Mucosa of rectum (tissue), 2 donors: ENCODE results near the gene ZNF277.

ENCODE experiments used
- H3K27ac ChIP-seq, 2 donors: one replicate each; pipeline ENCODE4 v1.7.0; 2013; ENCODE audit warnings: inconsistent platforms in 2 of 2, low read depth in 2 of 2, low read length in 2 of 2
- H3K27me3 ChIP-seq, 2 donors: one replicate each; pipeline ENCODE4 v1.7.0; 2013; ENCODE audit warnings: low read length in 2 of 2; ENCODE audit not compliant: control insufficient read depth in 2 of 2, insufficient read depth in 2 of 2
- H3K36me3 ChIP-seq, 2 donors: one replicate each; pipeline ENCODE4 v1.7.0; 2013; ENCODE audit warnings: low read length in 2 of 2; ENCODE audit not compliant: control insufficient read depth in 2 of 2, insufficient read depth in 2 of 2
- H3K4me1 ChIP-seq, 2 donors: one replicate each; pipeline ENCODE4 v1.7.0; 2013; ENCODE audit warnings: low read length in 2 of 2, mild to moderate bottlenecking in 1 of 2; ENCODE audit not compliant: control insufficient read depth in 2 of 2, insufficient read depth in 2 of 2
- H3K4me3 ChIP-seq, 2 donors: one replicate each; pipeline ENCODE4 v1.7.0; 2013; ENCODE audit warnings: low read length in 2 of 2
- H3K9ac ChIP-seq, 2 donors: one replicate each; pipeline ENCODE4 v1.7.0; 2013; ENCODE audit warnings: low read length in 2 of 2, low read depth in 1 of 2, mild to moderate bottlenecking in 1 of 2
- H3K9me3 ChIP-seq, 2 donors: one replicate each; pipeline ENCODE4 v1.7.0; 2013; ENCODE audit warnings: low read length in 2 of 2; ENCODE audit not compliant: control insufficient read depth in 2 of 2
- donor health status: healthy.
- donor health status: Normal muscosa, but diverticular disease.

The ZNF277 gene

DNA sequence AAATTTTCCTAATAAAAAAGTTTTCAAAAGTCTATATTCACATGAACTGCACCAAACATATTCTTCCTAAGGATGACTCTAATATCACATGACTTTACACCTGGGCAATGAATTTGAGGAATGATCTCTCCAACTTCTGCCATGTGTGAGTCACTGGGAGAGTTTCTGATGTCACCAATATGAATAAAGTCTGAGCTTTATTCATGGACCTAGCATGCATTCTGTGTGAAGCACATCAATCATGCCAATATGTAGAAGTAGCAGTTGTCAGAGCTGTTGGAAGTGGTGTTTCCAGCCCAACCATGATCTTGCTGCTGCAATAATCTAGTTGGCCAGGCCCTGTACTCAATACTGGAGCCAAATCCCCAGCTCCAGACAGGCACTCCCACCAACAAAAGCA is 152.0 kb downstream of the ZNF277 start:
- Histone ChIP-seq H3K9ac (no peak overlapping the region), H3K36me3 (no peaks in the 10 kb centered on the region), H3K27me3 (peaks cover 0 to 1% of the 10 kb centered on the region in 2 donors), H3K27ac (no peak overlapping the region), H3K9me3 (no peaks in the 10 kb centered on the region), H3K4me1 (no peaks in the 10 kb centered on the region), H3K4me3 (no peak overlapping the region)

DNA sequence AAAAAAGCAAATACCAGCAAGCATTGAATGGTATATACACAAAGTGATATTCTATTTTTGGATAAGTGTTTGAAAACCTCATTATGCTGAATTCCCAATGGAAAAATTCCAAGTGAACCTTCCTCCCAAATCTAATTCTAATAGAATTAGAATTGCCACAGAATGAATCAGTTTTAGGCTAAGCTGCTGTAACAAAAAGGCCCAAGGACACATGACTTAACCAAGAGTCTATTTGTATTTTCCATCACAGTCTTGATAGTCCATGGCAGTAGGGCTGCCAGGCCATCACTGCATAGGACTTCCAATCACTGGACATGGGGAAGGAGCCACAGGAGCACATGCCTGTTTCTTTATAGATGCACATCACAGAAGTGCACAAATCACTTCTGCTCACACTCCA is 152.6 kb downstream of the ZNF277 start:
- Histone ChIP-seq H3K4me1 (no peaks in the 10 kb centered on the region), H3K27ac (no peak overlapping the region), H3K36me3 (no peaks in the 10 kb centered on the region), H3K9me3 (no peaks in the 10 kb centered on the region), H3K4me3 (no peak overlapping the region), H3K27me3 (peaks cover 0 to 1% of the 10 kb centered on the region in 2 donors), H3K9ac (no peak overlapping the region)

GRCh38 chr7:112360681-112361080 is 154.2 kb downstream of the ZNF277 start:
- H3K27ac ChIP-seq = no peak overlapping the region
- H3K4me3 ChIP-seq = no peak overlapping the region
- H3K4me1 ChIP-seq = no peaks in the 10 kb centered on the region
- H3K27me3 ChIP-seq = peaks cover 0 to 1% of the 10 kb centered on the region in 2 donors
- no peak overlapping the region for H3K9ac ChIP-seq
- no peaks in the 10 kb centered on the region for H3K36me3 ChIP-seq
- no peaks in the 10 kb centered on the region for H3K9me3 ChIP-seq

- no peak overlapping the region for H3K27ac ChIP-seq
- no peak overlapping the region for H3K4me3 ChIP-seq
- H3K9ac ChIP-seq = no peak overlapping the region
- no peaks in the 10 kb centered on the region for H3K9me3 ChIP-seq
- H3K4me1 ChIP-seq = no peaks in the 10 kb centered on the region
- peaks cover 0 to 1% of the 10 kb centered on the region in 2 donors for H3K27me3 ChIP-seq
- H3K36me3 ChIP-seq = no peaks in the 10 kb centered on the region
Measured at GRCh38 chr7:112361154-112361553, 154.7 kb downstream of the ZNF277 start.

- no peak overlapping the region for H3K27ac ChIP-seq
Measured at GRCh38 chr7:112362053-112362650, 155.7 kb downstream of the ZNF277 start.

GRCh38 chr7:112362731-112363131 is 156.2 kb downstream of the ZNF277 start:
- H3K9ac ChIP-seq = no peak overlapping the region
- no peaks in the 10 kb centered on the region for H3K36me3 ChIP-seq
- no peak overlapping the region for H3K27ac ChIP-seq
- H3K4me1 ChIP-seq = no peaks in the 10 kb centered on the region
- peaks cover 0 to 1% of the 10 kb centered on the region in 2 donors for H3K27me3 ChIP-seq
- no peak overlapping the region for H3K4me3 ChIP-seq
- no peaks in the 10 kb centered on the region for H3K9me3 ChIP-seq

More at GRCh38 chr7:112362053-112362650, 155.7 kb downstream of the ZNF277 start:
- no peak overlapping the region for H3K9ac ChIP-seq
- peaks cover 0 to 1% of the 10 kb centered on the region in 2 donors for H3K27me3 ChIP-seq
- no peaks in the 10 kb centered on the region for H3K36me3 ChIP-seq
- H3K4me3 ChIP-seq = no peak overlapping the region
- H3K4me1 ChIP-seq = no peaks in the 10 kb centered on the region
- no peaks in the 10 kb centered on the region for H3K9me3 ChIP-seq

DNA sequence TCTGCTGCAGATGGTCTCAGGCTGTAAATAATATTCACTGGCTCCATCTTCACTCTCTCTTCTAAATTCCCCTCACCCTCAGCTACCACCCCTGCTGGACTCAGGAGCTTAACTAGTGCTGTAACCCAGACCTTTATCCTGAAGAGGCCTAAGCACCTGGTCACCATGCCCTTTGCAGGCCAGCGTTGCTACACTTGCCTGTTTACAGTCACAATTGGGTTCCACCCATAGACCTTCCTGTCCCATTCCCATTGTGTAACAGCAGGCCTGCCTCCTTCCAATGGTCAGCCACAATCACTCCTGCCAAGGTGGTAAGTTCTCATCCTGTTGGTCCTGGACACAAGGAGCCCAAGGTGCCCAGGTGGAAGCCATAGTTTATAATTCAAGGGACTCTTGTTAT is 157.9 kb downstream of the ZNF277 start:
- H3K27ac ChIP-seq = no peak overlapping the region
- no peak overlapping the region for H3K4me3 ChIP-seq
- no peaks in the 10 kb centered on the region for H3K36me3 ChIP-seq
- no peaks in the 10 kb centered on the region for H3K9me3 ChIP-seq
- no peaks in the 10 kb centered on the region for H3K4me1 ChIP-seq
- H3K27me3 ChIP-seq = peaks cover 0 to 1% of the 10 kb centered on the region in 2 donors
- H3K9ac ChIP-seq = no peak overlapping the region

DNA sequence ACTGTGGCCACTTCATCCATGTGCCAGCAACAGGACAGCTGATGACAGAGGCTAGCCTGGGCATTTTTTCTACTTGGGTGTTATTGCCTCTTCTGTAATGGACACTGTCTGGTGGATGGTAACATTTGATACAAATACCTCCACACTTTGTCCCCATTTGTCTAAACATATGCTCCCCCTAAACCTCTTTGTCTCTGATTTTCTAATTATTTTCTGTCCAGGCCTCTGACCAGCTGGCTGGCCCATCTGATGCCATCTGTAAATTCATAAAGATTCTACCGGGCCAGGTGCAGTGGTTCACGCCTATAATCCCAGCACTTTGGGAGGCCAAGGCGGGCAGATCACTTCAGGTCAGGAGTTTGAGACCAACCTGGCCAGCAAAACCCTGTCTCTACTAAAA is 159.1 kb downstream of the ZNF277 start:
- H3K9ac ChIP-seq = no peak overlapping the region
- H3K36me3 ChIP-seq = no peaks in the 10 kb centered on the region
- H3K9me3 ChIP-seq = no peaks in the 10 kb centered on the region
- H3K27ac ChIP-seq = no peak overlapping the region
- peaks cover 0 to 1% of the 10 kb centered on the region in 2 donors for H3K27me3 ChIP-seq
- H3K4me3 ChIP-seq = no peak overlapping the region
- no peaks in the 10 kb centered on the region for H3K4me1 ChIP-seq

- no peak overlapping the region for H3K4me3 ChIP-seq
- H3K27ac ChIP-seq = no peak overlapping the region
- no peaks in the 10 kb centered on the region for H3K36me3 ChIP-seq
- no peaks in the 10 kb centered on the region for H3K9me3 ChIP-seq
- H3K27me3 ChIP-seq = no peaks in the 10 kb centered on the region
- no peak overlapping the region for H3K9ac ChIP-seq
- no peaks in the 10 kb centered on the region for H3K4me1 ChIP-seq
Measured at GRCh38 chr7:112366886-112367285, 160.4 kb downstream of the ZNF277 start.

GRCh38 chr7:112370436-112370835 is 163.9 kb downstream of the ZNF277 start:
- Histone ChIP-seq H3K9me3 (no peaks in the 10 kb centered on the region), H3K27me3 (no peaks in the 10 kb centered on the region), H3K9ac (no peak overlapping the region), H3K36me3 (no peaks in the 10 kb centered on the region), H3K27ac (no peak overlapping the region), H3K4me1 (no peaks in the 10 kb centered on the region), H3K4me3 (no peak overlapping the region)

GRCh38 chr7:112371701-112372100 is 165.2 kb downstream of the ZNF277 start:
- no peaks in the 10 kb centered on the region for H3K4me1 ChIP-seq
- H3K4me3 ChIP-seq = no peak overlapping the region
- no peaks in the 10 kb centered on the region for H3K36me3 ChIP-seq
- H3K9me3 ChIP-seq = no peaks in the 10 kb centered on the region
- no peak overlapping the region for H3K27ac ChIP-seq
- H3K27me3 ChIP-seq = no peaks in the 10 kb centered on the region
- no peak overlapping the region for H3K9ac ChIP-seq
